CD4-positive, alpha-beta T cell (primary cell): ENCODE results near the gene DAPK3. TPM values are rescaled to one million over a fixed set of nuclear protein-coding genes. Genes with fewer than 3 reads are reported as not detected.

Experiments used
- ATAC-seq: fragments of 200-7000 bp; cut with Tn5 transposase; one replicate; pipeline ENCODE4 v1.10.0; 2022; ENCODE audit warnings: mild to moderate bottlenecking; ENCODE audit not compliant: poor library complexity
- CTCF ChIA-PET: fragments of 350-600 bp; sonication (Branson Sonifier 250); formaldehyde crosslinking; loops from one replicate; lab custom pipeline; 2021; ENCODE audit warnings: antibody characterized with exemption, inconsistent platforms; lab: Charles Lee
- POLR2A ChIA-PET: fragments of 350-600 bp; sonication (Branson Sonifier 250); formaldehyde crosslinking; loops from one replicate; lab custom pipeline; 2021; ENCODE audit warnings: antibody characterized with exemption, inconsistent platforms; lab: Charles Lee
- DNase-seq, 14 experiments: peaks; one replicate each; pipeline ENCODE4 v3.0.0-alpha.2; 2013 to 2020; ENCODE audit warnings: mixed read lengths in 2 of 14
- H3K27ac ChIP-seq, 2 donors: one replicate each; pipeline versions ENCODE4 v1.5.1 to v1.7.0; 2013; ENCODE audit warnings: low read length in 2 of 2, low read depth in 1 of 2, mild to moderate bottlenecking in 1 of 2
- H3K27me3 ChIP-seq, 2 experiments: 1 replicate in 1 of 2; 2 replicates in 1 of 2; pipeline versions ENCODE4 v1.6.1 to v1.7.0; 2013; ENCODE audit warnings: low read length in 2 of 2, control low read depth in 1 of 2, mild to moderate bottlenecking in 1 of 2, moderate library complexity in 1 of 2; ENCODE audit not compliant: insufficient read depth in 2 of 2, control insufficient read depth in 1 of 2
- H3K36me3 ChIP-seq: one replicate; pipeline ENCODE4 v1.6.1; 2013; ENCODE audit warnings: low read length, control low read depth; ENCODE audit not compliant: insufficient read depth
- H3K4me1 ChIP-seq: one replicate; pipeline ENCODE4 v1.6.1; 2013; ENCODE audit warnings: low read length, control low read depth; ENCODE audit not compliant: insufficient read depth
- H3K4me3 ChIP-seq: one replicate; pipeline ENCODE4 v1.5.1; 2013; ENCODE audit warnings: mild to moderate bottlenecking, low read length, moderate library complexity
- H3K9me3 ChIP-seq, 2 experiments: 1 replicate in 1 of 2; 2 replicates in 1 of 2; pipeline versions ENCODE4 v1.6.1 to v1.7.0; 2013; ENCODE audit warnings: low read length in 2 of 2, mild to moderate bottlenecking in 2 of 2, control low read depth in 1 of 2, moderate library complexity in 1 of 2; ENCODE audit not compliant: control insufficient read depth in 1 of 2, insufficient read depth in 1 of 2
- H3K27ac Mint-ChIP-seq: one replicate; pipeline ENCODE4 v1.8.0; 2020; ENCODE audit warnings: mixed read lengths
- H3K27me3 Mint-ChIP-seq: one replicate; pipeline ENCODE4 v1.8.0; 2021; ENCODE audit warnings: mixed read lengths
- H3K36me3 Mint-ChIP-seq: one replicate; pipeline ENCODE4 v1.8.0; 2021; ENCODE audit warnings: low read depth, mixed read lengths
- H3K4me1 Mint-ChIP-seq: one replicate; pipeline ENCODE4 v1.8.0; 2021; ENCODE audit warnings: low read depth, mixed read lengths
- H3K4me3 Mint-ChIP-seq: one replicate; pipeline ENCODE4 v1.8.0; 2020; ENCODE audit warnings: mild to moderate bottlenecking, mixed read lengths
- H3K9me3 Mint-ChIP-seq: one replicate; pipeline ENCODE4 v1.8.0; 2020; ENCODE audit warnings: mixed read lengths
- intact Hi-C, 2 experiments: fragments of 100-400 bp; cut with DNase I in 1 of 2; cut with micrococcal nuclease in 1 of 2; formaldehyde crosslinking; loops; one replicate each; pipeline versions ENCODE4 v1.15.1 to v1.9.0; 2023 to 2025; cut with DNase I, micrococcal nuclease
- total RNA-seq, 174 experiments: library from RNA in 2 of 174; stranded (reverse) in 2 of 174; gene quantifications; one replicate each; pipeline ENCODE4 v1.2.3 and lab custom pipeline; 2021 to 2026
- TF ChIP-seq, protein P1 (sequence below): fragments of 200-600 bp; IDR thresholded peaks from one replicate; pipeline ENCODE4 v1.8.0; 2022; ENCODE audit warnings: antibody characterized with exemption, mild to moderate bottlenecking

DAPK3 gene
- total RNA-seq, 2 experiments from 2014 or later: 21.1 to 22.9 TPM

DNA sequence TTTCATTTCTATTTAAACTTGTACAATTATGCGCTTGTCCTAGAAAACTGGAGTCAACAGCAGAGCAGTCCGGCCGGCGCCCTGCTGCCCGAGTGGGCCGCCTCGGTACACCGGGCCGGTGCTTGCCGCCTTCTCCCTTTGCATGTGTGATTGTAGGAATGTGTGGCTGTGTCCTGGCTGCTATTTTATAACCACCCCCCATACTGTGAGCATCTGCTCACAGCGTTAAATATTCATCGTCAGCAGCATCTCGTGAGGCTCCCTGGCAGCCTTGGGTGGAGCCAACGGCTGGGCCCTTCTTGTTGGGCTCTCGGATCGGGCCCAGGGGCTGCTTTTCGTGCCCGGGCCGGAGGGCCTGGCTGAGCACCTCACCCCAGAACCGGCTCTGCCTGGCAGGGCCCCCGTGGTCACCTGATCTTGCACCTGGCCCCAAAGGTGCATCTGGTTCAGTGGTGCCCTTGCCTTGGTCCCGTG lies 47.3 kb upstream of the DAPK3 start:
- H3K27ac Mint-ChIP-seq: no peak overlapping the region
- no peak for DNase-seq
- Histone ChIP-seq H3K27me3 (no peaks in the 10 kb centered on the region), H3K4me3 (no peak overlapping the region), H3K36me3 (peaks cover 43% of the 10 kb centered on the region), H3K27ac (no peak overlapping the region), H3K9me3 (peaks cover 0 to 13% of the 10 kb centered on the region in 2 experiments), H3K4me1 (peaks cover 24% of the 10 kb centered on the region)
- TF ChIP-seq, protein P1, sequence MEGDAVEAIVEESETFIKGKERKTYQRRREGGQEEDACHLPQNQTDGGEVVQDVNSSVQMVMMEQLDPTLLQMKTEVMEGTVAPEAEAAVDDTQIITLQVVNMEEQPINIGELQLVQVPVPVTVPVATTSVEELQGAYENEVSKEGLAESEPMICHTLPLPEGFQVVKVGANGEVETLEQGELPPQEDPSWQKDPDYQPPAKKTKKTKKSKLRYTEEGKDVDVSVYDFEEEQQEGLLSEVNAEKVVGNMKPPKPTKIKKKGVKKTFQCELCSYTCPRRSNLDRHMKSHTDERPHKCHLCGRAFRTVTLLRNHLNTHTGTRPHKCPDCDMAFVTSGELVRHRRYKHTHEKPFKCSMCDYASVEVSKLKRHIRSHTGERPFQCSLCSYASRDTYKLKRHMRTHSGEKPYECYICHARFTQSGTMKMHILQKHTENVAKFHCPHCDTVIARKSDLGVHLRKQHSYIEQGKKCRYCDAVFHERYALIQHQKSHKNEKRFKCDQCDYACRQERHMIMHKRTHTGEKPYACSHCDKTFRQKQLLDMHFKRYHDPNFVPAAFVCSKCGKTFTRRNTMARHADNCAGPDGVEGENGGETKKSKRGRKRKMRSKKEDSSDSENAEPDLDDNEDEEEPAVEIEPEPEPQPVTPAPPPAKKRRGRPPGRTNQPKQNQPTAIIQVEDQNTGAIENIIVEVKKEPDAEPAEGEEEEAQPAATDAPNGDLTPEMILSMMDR: no peak
- no peaks in the 10 kb centered on the region for H3K9me3 Mint-ChIP-seq
- H3K4me1 Mint-ChIP-seq: peaks cover under 1% of the 10 kb centered on the region
- POLR2A ChIA-PET: no interaction called here
- H3K36me3 Mint-ChIP-seq: peaks cover 37% of the 10 kb centered on the region
- H3K27me3 Mint-ChIP-seq: no peaks in the 10 kb centered on the region
- CTCF ChIA-PET: no interaction called here
- intact Hi-C loops: no loop called here
- no peak overlapping the region for H3K4me3 Mint-ChIP-seq
- ATAC-seq: no peak

DNA sequence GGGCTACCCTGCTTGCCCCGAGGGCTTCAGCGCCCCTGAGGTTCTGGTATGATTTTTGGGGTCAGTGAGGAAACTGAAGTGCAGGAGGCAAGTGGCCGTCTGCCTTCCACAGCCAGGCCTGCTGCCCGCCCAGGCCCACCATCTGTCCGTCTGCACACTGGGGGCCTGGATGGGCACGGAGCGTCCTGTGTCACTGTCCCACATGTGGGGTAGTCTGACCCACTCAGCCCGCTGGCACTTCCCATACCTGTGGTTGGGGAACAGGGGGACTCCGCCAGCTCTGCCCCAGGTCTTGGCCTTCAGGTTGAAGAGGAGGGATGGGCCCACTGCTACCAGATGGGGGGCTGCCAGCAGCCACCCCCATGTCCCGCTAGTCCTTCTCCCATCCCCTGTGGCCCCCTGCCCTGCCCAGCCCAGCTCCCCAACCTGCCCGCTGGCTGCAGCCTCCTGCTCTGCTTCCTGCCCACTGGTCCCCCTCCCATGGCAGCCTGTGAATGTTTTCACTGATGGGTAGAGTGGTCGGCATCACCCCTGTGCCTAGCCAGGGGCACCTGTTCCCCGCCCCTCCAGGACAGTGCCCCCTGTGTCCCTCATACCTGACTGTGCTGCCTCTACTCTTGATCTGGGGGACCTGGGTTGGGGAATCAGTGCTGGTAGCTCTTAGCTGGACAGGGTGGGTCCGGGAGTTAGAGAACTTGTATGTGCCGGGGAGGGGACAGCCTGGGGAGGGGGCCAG lies 46.2 kb upstream of the DAPK3 start:
- TF ChIP-seq, protein P1: no peak
- H3K4me3 Mint-ChIP-seq: no peak overlapping the region
- H3K27ac Mint-ChIP-seq: no peak overlapping the region
- Histone ChIP-seq H3K27ac (no peak overlapping the region), H3K4me3 (no peak overlapping the region), H3K27me3 (no peaks in the 10 kb centered on the region), H3K4me1 (peaks cover 29% of the 10 kb centered on the region), H3K36me3 (peaks cover 52% of the 10 kb centered on the region), H3K9me3 (peaks cover 0 to 8% of the 10 kb centered on the region in 2 experiments)
- no peaks in the 10 kb centered on the region for H3K9me3 Mint-ChIP-seq
- CTCF ChIA-PET: interaction anchor here (1.0 kb wide), 1 partner anchor 123 kb away, joined by 4 read pairs; no protein-coding TSS in a partner anchor
- intact Hi-C loops: no loop called here
- POLR2A ChIA-PET: no interaction called here
- peaks cover 10% of the 10 kb centered on the region for H3K4me1 Mint-ChIP-seq
- DNase-seq: peak in 1 of 14 experiments; percentile 18
- no peak for ATAC-seq
- peaks cover 44% of the 10 kb centered on the region for H3K36me3 Mint-ChIP-seq
- no peaks in the 10 kb centered on the region for H3K27me3 Mint-ChIP-seq

DNA sequence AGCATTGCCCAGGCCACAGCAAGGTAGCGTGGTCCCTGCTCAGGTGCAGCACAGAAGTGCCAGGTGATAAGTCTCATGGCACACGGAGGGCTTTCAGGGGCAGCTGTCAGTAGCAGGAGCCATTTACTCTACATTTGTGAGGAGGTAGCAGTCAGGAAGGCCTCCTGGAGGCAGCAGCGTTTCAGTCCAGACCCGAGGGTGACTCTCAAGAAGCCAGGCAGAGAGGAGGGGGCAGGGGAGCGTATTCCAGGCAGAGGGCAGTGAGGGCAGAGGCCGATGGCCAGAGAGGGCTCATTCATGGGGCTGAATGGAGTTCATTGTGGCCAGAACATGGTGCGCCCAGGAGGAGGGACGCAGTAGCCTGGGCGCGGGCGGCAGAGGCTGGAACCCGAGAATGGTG lies 45.6 kb upstream of the DAPK3 start:
- H3K27ac Mint-ChIP-seq: no peak overlapping the region
- POLR2A ChIA-PET: no interaction called here

More for the DNA sequence above, 45.6 kb upstream of the DAPK3 start:
- Mint-ChIP-seq H3K4me1 (peaks cover 10% of the 10 kb centered on the region), H3K4me3 (no peak overlapping the region), H3K27me3 (no peaks in the 10 kb centered on the region), H3K36me3 (peaks cover 40% of the 10 kb centered on the region), H3K9me3 (no peaks in the 10 kb centered on the region)
- intact Hi-C loops: no loop called here
- CTCF ChIA-PET: interaction anchor here (1.0 kb wide), 1 partner anchor 124 kb away, joined by 4 read pairs; no protein-coding TSS in a partner anchor
- DNase-seq (no peak), ATAC-seq (no peak)
- Histone ChIP-seq H3K4me1 (peaks cover 32% of the 10 kb centered on the region), H3K36me3 (peaks cover 53% of the 10 kb centered on the region), H3K27me3 (no peaks in the 10 kb centered on the region), H3K9me3 (peaks cover 0 to 3% of the 10 kb centered on the region in 2 experiments), H3K27ac (no peak overlapping the region), H3K4me3 (no peak overlapping the region)
- TF ChIP-seq, protein P1: no peak
